SW480 (cell line): ENCODE data around the gene PACC1.
"Not testable (repeated sequence)": the region's sequence is repeated elsewhere in the genome, so short reads cannot be mapped to it uniquely, and the experiment has no call there.

Experiments
- DNase-seq: peaks from one replicate; pipeline ENCODE4 v3.0.0-alpha.2; 2016; ENCODE audit warnings: low spot score

The PACC1 gene

GRCh38 chr1:212328248-212328647 is 86.4 kb downstream of the PACC1 start:
- DNase-seq: no peak

GRCh38 chr1:212326541-212326940 is 88.1 kb downstream of the PACC1 start:
- no peak for DNase-seq

- no peak for DNase-seq
These were observed 91.6 kb downstream of the PACC1 start for GRCh38 chr1:212323066-212323465.

GRCh38 chr1:212321031-212321430 is 93.7 kb downstream of the PACC1 start:
- DNase-seq: not testable (repeated sequence)

GRCh38 chr1:212317916-212318315 is 96.8 kb downstream of the PACC1 start:
- no peak for DNase-seq

GRCh38 chr1:212315907-212316306 is 98.8 kb downstream of the PACC1 start:
- peak; percentile 44 for DNase-seq

GRCh38 chr1:212315184-212315583 is 99.5 kb downstream of the PACC1 start:
- no peak for DNase-seq
